ENCODE measurements around the gene SUN2. TPM values are rescaled to one million over a fixed set of nuclear protein-coding genes. Genes with fewer than 3 reads are reported as not detected.

SUN2 gene
- total and polyA plus RNA-seq, 2 of the 13 experiments (the other 11 are each of a cell fraction or from before 2014, with no cell fraction given) = 45.6 to 56.6 TPM

GRCh38 chr22:38770257-38770949, 14.6 kb upstream of the SUN2 start:
- Histone ChIP-seq H3K36me3 (replicated peaks in 1 of 2; ENCODE audit: control insufficient read depth in 1 of 2, insufficient read depth in 2 of 2, low read length in 2 of 2) (no peaks in the 10 kb centered on the region), H3K4me2 (ENCODE audit: low read depth, low read length) (no peak overlapping the region), H3K4me3 (replicated peaks in 1 of 3; ENCODE audit: insufficient read depth in 1 of 3, low read depth in 2 of 3, low read length in 3 of 3) (no peak overlapping the region), H3K9me3 (ENCODE audit: low read length) (no peaks in the 10 kb centered on the region), H4K20me1 (ENCODE audit: insufficient read depth, low read length) (no peaks in the 10 kb centered on the region), H2AFZ (ENCODE audit: low read length) (no peak overlapping the region), H3K79me2 (ENCODE audit: insufficient read depth, low read length) (no peaks in the 10 kb centered on the region), H3K27ac (ENCODE audit: extremely low read length, insufficient read depth, low read length) (no peak overlapping the region), H3K27me3 (ENCODE audit: control insufficient read depth in 1 of 2, insufficient read depth in 2 of 2, low read length in 2 of 2) (peaks cover 2 to 28% of the 10 kb centered on the region in 2 experiments; a peak in 4 of 5 replicates), H3K9ac (ENCODE audit: insufficient read depth, low read depth, low read length) (no peak overlapping the region), H3K4me1 (ENCODE audit: insufficient read depth, low read length) (peaks cover 28% of the 10 kb centered on the region)
- FAIRE-seq (no peak), DNase-seq (ENCODE audit: low spot score) (no peak), ATAC-seq (no peak)
- POLR2A ChIA-PET = no interaction called here
- in situ Hi-C loops (cut with HindIII; ENCODE audit: extremely low pct_ligation_motif_present, low pct_unique_long_range_greater_than_20kb) = no loop called here
- WGBS (ENCODE audit: low lambda C conversion rate) = 53% methylated on average over 10 of the region's 16 CpGs
- intact Hi-C loops (cut with micrococcal nuclease; ENCODE audit: unreplicated experiment) = no loop called here
- no TSS peak for BruUV-seq (replicated peaks)
- CTCF ChIA-PET (ENCODE audit: low intra/inter-chr PET ratio, low total read pairs) = no interaction called here
- TF ChIP-seq ZNF800 (CRISPR knock-in tag; IDR thresholded peaks at IDR 0.05) (no peak), ZNF543 (CRISPR knock-in tag; IDR thresholded peaks at IDR 0.05) (no peak), ZNF101 (CRISPR knock-in tag; IDR thresholded peaks at IDR 0.05; ENCODE audit: borderline replicate concordance, low read depth) (no peak), ZNF225 (CRISPR knock-in tag; IDR thresholded peaks at IDR 0.05) (no peak), NFKBIZ (CRISPR knock-in tag; IDR thresholded peaks at IDR 0.05) (no peak), MTA3 (CRISPR knock-in tag; IDR thresholded peaks at IDR 0.05) (no peak), ZNF484 (CRISPR knock-in tag; IDR thresholded peaks at IDR 0.05; ENCODE audit: borderline replicate concordance, low read depth) (no peak), ZNF879 (CRISPR knock-in tag; IDR thresholded peaks at IDR 0.05) (no peak), ZSCAN31 (CRISPR knock-in tag; IDR thresholded peaks at IDR 0.05; ENCODE audit: low read depth) (no peak), SNAPC2 (CRISPR knock-in tag; IDR thresholded peaks at IDR 0.05) (no peak), ZNF143 (CRISPR knock-in tag; IDR thresholded peaks at IDR 0.05) (no peak), PBX3 (CRISPR knock-in tag; IDR thresholded peaks at IDR 0.05; ENCODE audit: borderline replicate concordance) (no peak), SKIL (CRISPR knock-in tag; IDR thresholded peaks at IDR 0.05; ENCODE audit: borderline replicate concordance) (no peak), SRSF4 (IDR thresholded peaks at IDR 0.05; ENCODE audit: low read depth, low read length, poor library complexity, severe bottlenecking) (no peak), ZUFSP (CRISPR knock-in tag; IDR thresholded peaks at IDR 0.05; ENCODE audit: borderline replicate concordance) (no peak), TFE3 (CRISPR knock-in tag; IDR thresholded peaks at IDR 0.05) (no peak)

Measured in HepG2 (cell line).